K562 (cell line): ENCODE results near the gene DPPA4. TPM values are rescaled to one million over a fixed set of nuclear protein-coding genes. Genes with fewer than 3 reads are reported as not detected.

ENCODE experiments used
- ATAC-seq: fragments of 200-7000 bp; cut with Tn5 transposase; 3 replicates; pipeline ENCODE4 v1.9.1; 2020; ENCODE audit warnings: moderate library complexity
- BruUV-seq: library from RNA; stranded (reverse); fragments of 400-500 nt; replicated peaks from 2 replicates; lab custom pipeline; 2021; lab: Mats Ljungman, UMichigan
- CTCF ChIA-PET: fragments of 300-600 bp; formaldehyde crosslinking; extraction: SDS; loops from one replicate; lab custom pipeline; 2021; ENCODE audit warnings: low intra/inter-chr PET ratio; lab: Yijun Ruan, JAX
- POLR2A ChIA-PET: fragments of 300-600, 350-650 bp; sonication (Branson Sonifier 250); formaldehyde crosslinking; extraction: SDS; loops from one replicate; lab custom pipeline; 2021; ENCODE audit warnings: antibody characterized with exemption, inconsistent platforms; lab: Yijun Ruan, JAX
- DNase-seq, 4 experiments: peaks; one replicate each; pipeline versions ENCODE4 v3.0.0 to v3.0.0-alpha.2; 2011 to 2018; ENCODE audit warnings: low spot score in 3 of 4, mixed read lengths in 3 of 4; ENCODE audit errors: extremely low read depth in 1 of 4
- FAIRE-seq: peaks from 2 replicates; lab custom pipeline; 2011; peaks lifted over from hg19 to GRCh38; lab: Jason Lieb, UNC
- H2AFZ ChIP-seq: 2 replicates; pipeline ENCODE4 v1.6.0; 2011; ENCODE audit warnings: low read depth, low read length, control low read depth, inconsistent platforms
- H3K27ac ChIP-seq: fragments of 200-600 bp; 3 replicates; pipeline ENCODE4 v1.8.0; 2011; ENCODE audit warnings: low read depth, mild to moderate bottlenecking, control low read depth, inconsistent platforms, low read length, moderate library complexity, mixed read lengths; ENCODE audit errors: extremely low read depth
- H3K27me3 ChIP-seq, 2 experiments: fragments of 300-600 bp in 1 of 2; 2 replicates in 1 of 2; 3 replicates in 1 of 2; pipeline versions ENCODE4 v1.6.0 to v1.8.0; 2011; ENCODE audit warnings: inconsistent platforms in 2 of 2, low read length in 2 of 2, mild to moderate bottlenecking in 1 of 2, mixed read lengths in 1 of 2, moderate library complexity in 1 of 2; ENCODE audit not compliant: control insufficient read depth in 2 of 2, insufficient read depth in 2 of 2
- H3K36me3 ChIP-seq: fragments of 300-600 bp; 3 replicates; pipeline ENCODE4 v1.8.0; 2011; ENCODE audit warnings: mild to moderate bottlenecking, low read length, inconsistent platforms; ENCODE audit not compliant: control insufficient read depth, insufficient read depth
- H3K4me1 ChIP-seq, 2 experiments: fragments of 200-600 bp in 1 of 2; replicated peaks in 1 of 2; 2 replicates in 1 of 2; 3 replicates in 1 of 2; pipeline versions ENCODE4 v1.5.1 to v1.8.0; 2011; ENCODE audit warnings: inconsistent platforms in 2 of 2, low read length in 2 of 2, mild to moderate bottlenecking in 1 of 2, mixed read lengths in 1 of 2, moderate library complexity in 1 of 2; ENCODE audit not compliant: control insufficient read depth in 2 of 2, insufficient read depth in 2 of 2
- H3K4me2 ChIP-seq: 2 replicates; pipeline ENCODE4 v1.6.1; 2011; ENCODE audit warnings: low read length, control low read depth, inconsistent platforms, mixed read lengths; ENCODE audit not compliant: insufficient read depth
- H3K4me3 ChIP-seq: fragments of 200-600 bp; sonication (generic), shearing (Covaris generic); 2 replicates; pipeline ENCODE4 v1.5.1; 2016; ENCODE audit warnings: control low read depth, inconsistent platforms
- H3K79me2 ChIP-seq: fragments of 200-600 bp; 3 replicates; pipeline ENCODE4 v1.8.0; 2011; ENCODE audit warnings: low read length, inconsistent platforms; ENCODE audit not compliant: control insufficient read depth, insufficient read depth
- H3K9ac ChIP-seq, 2 experiments: 2 replicates each; pipeline versions ENCODE4 v1.6.0 to v1.6.1; 2011; ENCODE audit warnings: low read depth in 2 of 2, low read length in 2 of 2, control low read depth in 1 of 2, inconsistent platforms in 1 of 2, mild to moderate bottlenecking in 1 of 2, mixed read lengths in 1 of 2; ENCODE audit not compliant: insufficient read depth in 1 of 2
- H3K9me1 ChIP-seq: one replicate; pipeline ENCODE4 v1.6.0; 2011; ENCODE audit warnings: inconsistent platforms, mild to moderate bottlenecking, low read length, moderate library complexity; ENCODE audit not compliant: control insufficient read depth, insufficient read depth
- H3K9me3 ChIP-seq: replicated peaks from 2 replicates; pipeline ENCODE4 v1.5.1; 2011; ENCODE audit warnings: low read depth, low read length, inconsistent platforms; ENCODE audit not compliant: control insufficient read depth, insufficient read depth
- H4K20me1 ChIP-seq: replicated peaks from 2 replicates; pipeline ENCODE4 v1.6.1; 2011; ENCODE audit warnings: low read length, inconsistent platforms, mixed read lengths; ENCODE audit not compliant: control insufficient read depth, insufficient read depth
- ATF4 ChIP-seq: fragments of 450-650 bp; formaldehyde crosslinking; IDR thresholded peaks from 2 replicates; pipeline ENCODE4 v1.4.0; 2022; ENCODE audit warnings: mild to moderate bottlenecking, moderate library complexity
- CBFB ChIP-seq: sonication (generic); formaldehyde crosslinking; IDR thresholded peaks from 2 replicates; pipeline ENCODE4 v1.4.0; 2020; ENCODE audit warnings: mild to moderate bottlenecking, missing genetic modification reagents
- CTBP1 ChIP-seq: fragments of 450-650 bp; IDR thresholded peaks from 2 replicates; pipeline ENCODE4 v1.6.1; 2016; ENCODE audit warnings: borderline replicate concordance
- HNRNPLL ChIP-seq: fragments of 200-400 bp; formaldehyde crosslinking; IDR thresholded peaks from 2 replicates; pipeline ENCODE4 v1.6.1; 2017; ENCODE audit warnings: low read length, low read depth, mild to moderate bottlenecking; ENCODE audit not compliant: poor library complexity, severe bottlenecking
- NFIC ChIP-seq: fragments of 450-650 bp; IDR thresholded peaks from 2 replicates; pipeline ENCODE4 v1.6.1; 2017; ENCODE audit warnings: mild to moderate bottlenecking, inconsistent platforms
- SIN3B ChIP-seq: fragments of 450-650 bp; IDR thresholded peaks from 2 replicates; pipeline ENCODE4 v1.6.1; 2017; ENCODE audit warnings: low read depth, mild to moderate bottlenecking, moderate library complexity
- SMARCB1 ChIP-seq: IDR thresholded peaks from 2 replicates; pipeline ENCODE4 v1.6.1; 2011; ENCODE audit warnings: improper control_type of control experiment, low read depth; ENCODE audit not compliant: insufficient read length
- SOX6 ChIP-seq: fragments of 450-650 bp; IDR thresholded peaks from 2 replicates; pipeline ENCODE4 v1.6.1; 2014; ENCODE audit warnings: mild to moderate bottlenecking
- WGBS: fragments of 100-300 bp; shearing (Covaris generic); methylation state at CpG from one replicate; pipeline ENCODE4 v1.1.6; 2016; ENCODE audit warnings: low coverage, mixed read lengths; ENCODE audit not compliant: insufficient coverage; ENCODE audit errors: missing lambda C conversion rate; 5-methylcytosine and 5-hydroxymethylcytosine counted together
- in situ Hi-C: fragments of 300-500 bp; cut with MboI; formaldehyde crosslinking; loops from 4 replicates; pipeline ENCODE4 v1.15.0; 2018; ENCODE audit warnings: inconsistent platforms, mixed read lengths
- intact Hi-C: fragments of 100-400 bp; cut with micrococcal nuclease; formaldehyde crosslinking; loops from 2 replicates; pipeline ENCODE4 v1.14.2; 2022
- polyA plus RNA-seq, 8 experiments: library from polyadenylated mRNA; depleted of rRNA in 4 of 8; stranded (reverse) in 5 of 8; unstranded in 3 of 8; fragments of >200 nt; fragmentation: Nextera tagmentation in 2 of 8; fragmentation: Illumina TruSeq in 1 of 8; extraction: Ambion mirVana in 2 of 8; extraction: Trizol in 1 of 8; gene quantifications; 2 replicates each; pipeline versions ENCODE4 v1.2.1 to v1.2.3, GENCODE V29; 2011 to 2014; ENCODE audit warnings: inconsistent platforms in 1 of 8, missing spikeins in 1 of 8
- total RNA-seq, 7 experiments: library from RNA; depleted of rRNA in 6 of 7; stranded (reverse); fragments of >200 nt in 6 of 7; fragmentation: Illumina TruSeq in 2 of 7; extraction: Trizol in 2 of 7; gene quantifications; 2 replicates each; pipeline versions ENCODE4 v1.2.1 to v1.2.3, GENCODE V29; 2011 to 2021; ENCODE audit warnings: low replicate concordance in 1 of 7
- TF ChIP-seq, protein P1 (sequence below): fragments of 450-650 bp; IDR thresholded peaks from 2 replicates; pipeline ENCODE4 v1.6.1; 2016

Gene DPPA4
- total and polyA plus RNA-seq, 9 of the 15 experiments (the other 6 are each of a cell fraction or from before 2014, with no cell fraction given), result 0.53 TPM; not detected in 8

- Histone ChIP-seq H4K20me1 (no peaks in the 10 kb centered on the region), H3K9ac (no peak within 1 kb of the TSS), H3K36me3 (no peaks in the 10 kb centered on the region), H2AFZ (no peak within 1 kb of the TSS), H3K4me2 (peak within 1 kb of the TSS; percentile 11; the same call in 1 of the 2 replicates), H3K79me2 (no peaks in the 10 kb centered on the region), H3K9me1 (no peaks in the 10 kb centered on the region), H3K27ac (no peak within 1 kb of the TSS), H3K4me1 (no peaks in the 10 kb centered on the region), H3K27me3 (no peaks in the 10 kb centered on the region), H3K9me3 (no peaks in the 10 kb centered on the region), H3K4me3 (no peak within 1 kb of the TSS)
- no TSS peak for BruUV-seq
- in situ Hi-C loops (no loop called here), intact Hi-C loops (no loop called here)
- peak; percentile 4 to 47 (median 10) for DNase-seq
- CTCF ChIA-PET, result no interaction called here
- peak; percentile 93 for ATAC-seq
- POLR2A ChIA-PET, result no interaction called here
- TF ChIP-seq HNRNPLL (no peak), NFIC (0 out of 2 replicates have a peak, but pooled peaks have one; percentile 26), ATF4 (no peak), SMARCB1 (no peak), SIN3B (no peak), CTBP1 (peak; percentile 34; the same call in 1 of the 2 replicates), CBFB (CRISPR knock-in tag) (no peak), SOX6 (peak; percentile 13; the same call in 1 of the 2 replicates)
- TF ChIP-seq, protein P1, sequence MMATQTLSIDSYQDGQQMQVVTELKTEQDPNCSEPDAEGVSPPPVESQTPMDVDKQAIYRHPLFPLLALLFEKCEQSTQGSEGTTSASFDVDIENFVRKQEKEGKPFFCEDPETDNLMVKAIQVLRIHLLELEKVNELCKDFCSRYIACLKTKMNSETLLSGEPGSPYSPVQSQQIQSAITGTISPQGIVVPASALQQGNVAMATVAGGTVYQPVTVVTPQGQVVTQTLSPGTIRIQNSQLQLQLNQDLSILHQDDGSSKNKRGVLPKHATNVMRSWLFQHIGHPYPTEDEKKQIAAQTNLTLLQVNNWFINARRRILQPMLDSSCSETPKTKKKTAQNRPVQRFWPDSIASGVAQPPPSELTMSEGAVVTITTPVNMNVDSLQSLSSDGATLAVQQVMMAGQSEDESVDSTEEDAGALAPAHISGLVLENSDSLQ, result peak; percentile 64
- peak; percentile 54 for FAIRE-seq
- 0% methylated on average over 10 of the region's 21 CpGs for WGBS
Observed at GRCh38 chr3:109316162-109316730, 21.1 kb downstream of the DPPA4 start, which contains the start of gene DPPA2. DPPA2 (minus strand) TSS chr3:109316517; CDS start chr3:109314542, 1,975 bp downstream.
